HEK293T (cell line): ENCODE data around the gene ARL14.

Experiments used
- CTCF ChIA-PET: fragments of 350-600 bp; formaldehyde crosslinking; extraction: SDS; loops from one replicate; lab custom pipeline; 2021; ENCODE audit warnings: antibody characterized with exemption, inconsistent platforms; lab: Yijun Ruan, JAX
- POLR2A ChIA-PET: fragments of 350-600 bp; formaldehyde crosslinking; extraction: SDS; loops from one replicate; lab custom pipeline; 2020; ENCODE audit warnings: antibody characterized with exemption, inconsistent platforms; lab: Yijun Ruan, JAX
- DNase-seq: peaks from one replicate; pipeline ENCODE4 v3.0.0; 2012; ENCODE audit warnings: mixed read lengths; ENCODE audit errors: extremely low spot score
- ARNT ChIP-seq: fragments of 450-650 bp; IDR thresholded peaks from 2 replicates; pipeline ENCODE4 v1.6.1; 2017; ENCODE audit warnings: mild to moderate bottlenecking
- BHLHE40 ChIP-seq: fragments of 450-650 bp; IDR thresholded peaks from 2 replicates; pipeline ENCODE4 v1.6.1; 2016; ENCODE audit warnings: mild to moderate bottlenecking, moderate library complexity, borderline replicate concordance
- CTBP1 ChIP-seq: fragments of 450-650 bp; IDR thresholded peaks from 2 replicates; pipeline ENCODE4 v1.6.1; 2016; ENCODE audit warnings: borderline replicate concordance
- ELF4 ChIP-seq: fragments of 450-650 bp; IDR thresholded peaks from 2 replicates; pipeline ENCODE4 v1.6.1; 2017; ENCODE audit warnings: antibody characterized with exemption
- FOXA1 ChIP-seq: fragments of 450-650 bp; IDR thresholded peaks from 2 replicates; pipeline ENCODE4 v1.6.1; 2016; ENCODE audit warnings: mild to moderate bottlenecking
- FOXK2 ChIP-seq: fragments of 450-650 bp; IDR thresholded peaks from 2 replicates; pipeline ENCODE4 v1.6.1; 2016; ENCODE audit warnings: mild to moderate bottlenecking
- FOXM1 ChIP-seq: fragments of 450-650 bp; IDR thresholded peaks from 2 replicates; pipeline ENCODE4 v1.6.1; 2017; ENCODE audit warnings: mild to moderate bottlenecking, borderline replicate concordance
- HDGF ChIP-seq: fragments of 450-650 bp; IDR thresholded peaks from 2 replicates; pipeline ENCODE4 v1.6.1; 2017; ENCODE audit warnings: antibody characterized with exemption, borderline replicate concordance
- L3MBTL2 ChIP-seq: fragments of 450-650 bp; conservative IDR thresholded peaks from 2 replicates; pipeline ENCODE4 v1.6.1; 2016; ENCODE audit warnings: mild to moderate bottlenecking
- LEF1 ChIP-seq: fragments of 450-650 bp; IDR thresholded peaks from 2 replicates; pipeline ENCODE4 v1.6.1; 2017; ENCODE audit warnings: mild to moderate bottlenecking, borderline replicate concordance
- NFRKB ChIP-seq: fragments of 450-650 bp; IDR thresholded peaks from 2 replicates; pipeline ENCODE4 v1.6.1; 2016; ENCODE audit warnings: mild to moderate bottlenecking, moderate library complexity
- PKNOX1 ChIP-seq: fragments of 450-650 bp; IDR thresholded peaks from 2 replicates; pipeline ENCODE4 v1.6.1; 2016
- SP1 ChIP-seq: fragments of 450-650 bp; IDR thresholded peaks from 2 replicates; pipeline ENCODE4 v1.6.1; 2017
- SUZ12 ChIP-seq: fragments of 450-650 bp; IDR thresholded peaks from 2 replicates; pipeline ENCODE4 v1.6.1; 2016; ENCODE audit warnings: mild to moderate bottlenecking
- TARDBP ChIP-seq: fragments of 450-650 bp; IDR thresholded peaks from 2 replicates; pipeline ENCODE4 v1.6.1; 2016
- ZNF384 ChIP-seq: fragments of 450-650 bp; IDR thresholded peaks from 2 replicates; pipeline ENCODE4 v1.6.1; 2016

ARL14 gene

GRCh38 chr3:160671231-160671630 is 5.7 kb upstream of the ARL14 start:
- ChIA-PET POLR2A (no interaction called here), CTCF (no interaction called here)
- no peak for TF ChIP-seq FOXM1
- DNase-seq: no peak

GRCh38 chr3:160671995-160672394 is 5.0 kb upstream of the ARL14 start:
- CTCF ChIA-PET: no interaction called here
- TF ChIP-seq ELF4: no peak
- no peak for DNase-seq
- POLR2A ChIA-PET: no interaction called here

- ChIA-PET CTCF (no interaction called here), POLR2A (no interaction called here)
- TF ChIP-seq TARDBP (no peak), CTBP1 (no peak), HDGF (no peak), SP1 (no peak), BHLHE40 (no peak), PKNOX1 (no peak), ELF4 (no peak), LEF1 (no peak), ARNT (no peak), FOXK2 (no peak)
- DNase-seq: no peak
Measured at GRCh38 chr3:160673188-160673587, 3.8 kb upstream of the ARL14 start.

GRCh38 chr3:160675566-160676124 is 1.3 kb upstream of the ARL14 start:
- CTCF ChIA-PET: no interaction called here
- TF ChIP-seq ELF4: no peak
- TF ChIP-seq SUZ12: no peak
- TF ChIP-seq BHLHE40: no peak
- no peak for TF ChIP-seq FOXK2
- no peak for DNase-seq
- POLR2A ChIA-PET: no interaction called here

GRCh38 chr3:160677459-160677881 is 510 bp downstream of the ARL14 start:
- TF ChIP-seq TARDBP: no peak
- TF ChIP-seq L3MBTL2: no peak
- CTCF ChIA-PET: no interaction called here
- POLR2A ChIA-PET: no interaction called here
- no peak for DNase-seq

- CTCF ChIA-PET: interaction anchor here (1.2 kb wide), 1 partner anchor 9 kb away, joined by 6 read pairs; no protein-coding TSS in a partner anchor
- no peak for TF ChIP-seq FOXM1
- TF ChIP-seq HDGF: no peak
- TF ChIP-seq BHLHE40: no peak
- no peak for TF ChIP-seq L3MBTL2
- no peak for TF ChIP-seq ARNT
- no peak for TF ChIP-seq SP1
- no peak for TF ChIP-seq SUZ12
- TF ChIP-seq ZNF384: no peak
- no peak for TF ChIP-seq FOXK2
- TF ChIP-seq CTBP1: no peak
- TF ChIP-seq ELF4: no peak
- TF ChIP-seq NFRKB: no peak
- no peak for TF ChIP-seq LEF1
- POLR2A ChIA-PET: interaction anchor here (0.6 to 1.0 kb wide), 3 partner anchors 20 to 119 kb away, joined by 3 read pairs; no protein-coding TSS in a partner anchor
- DNase-seq: no peak
Measured at GRCh38 chr3:160678292-160678842, 1.4 kb downstream of the ARL14 start.

GRCh38 chr3:160684368-160684740 is 7.4 kb downstream of the ARL14 start:
- no peak for TF ChIP-seq PKNOX1
- no peak for TF ChIP-seq FOXK2
- TF ChIP-seq TARDBP: no peak
- TF ChIP-seq CTBP1: no peak
- no peak for TF ChIP-seq ZNF384
- no peak for TF ChIP-seq HDGF
- TF ChIP-seq ARNT: no peak
- no peak for TF ChIP-seq BHLHE40
- no peak for TF ChIP-seq FOXA1
- no peak for TF ChIP-seq FOXM1
- no peak for TF ChIP-seq LEF1
- TF ChIP-seq NFRKB: no peak
- TF ChIP-seq L3MBTL2: no peak
- no peak for TF ChIP-seq ELF4
- no peak for TF ChIP-seq SUZ12
- no peak for TF ChIP-seq SP1
- CTCF ChIA-PET: no interaction called here
- DNase-seq: no peak
- POLR2A ChIA-PET: no interaction called here
